K562 (cell line): ENCODE data around the gene FAM117A. TPM values are rescaled to one million over a fixed set of nuclear protein-coding genes. Genes with fewer than 3 reads are reported as not detected.

Source experiments
- E2F1 ChIP-seq: sonication (generic); formaldehyde crosslinking; IDR thresholded peaks from 2 replicates; pipeline ENCODE4 v1.8.1; 2023; ENCODE audit warnings: mild to moderate bottlenecking, missing genetic modification reagents, moderate library complexity
- FOXA3 ChIP-seq, 2 experiments: fragments of 450-650 bp in 1 of 2; sonication (generic) in 1 of 2; formaldehyde crosslinking; IDR thresholded peaks in 1 of 2; conservative IDR thresholded peaks in 1 of 2; 2 replicates each; pipeline versions ENCODE4 v1.4.0 to v1.8.0; 2020 to 2022; ENCODE audit warnings: mild to moderate bottlenecking in 2 of 2, missing genetic modification reagents in 1 of 2
- POLR3A ChIP-seq: IDR thresholded peaks from 2 replicates; pipeline ENCODE4 v1.6.1; 2011; ENCODE audit warnings: borderline replicate concordance, mild to moderate bottlenecking, moderate library complexity; ENCODE audit not compliant: insufficient read length, insufficient read depth; ENCODE audit errors: extremely low read depth
- PTTG1 ChIP-seq: fragments of 450-650 bp; IDR thresholded peaks from 2 replicates; pipeline ENCODE4 v1.6.1; 2016; ENCODE audit warnings: low read depth, mild to moderate bottlenecking, missing genetic modification characterization, missing compliant biosample characterization
- SMAD4 ChIP-seq: fragments of 250-450 bp; sonication (Bioruptor Pico); conservative IDR thresholded peaks from 2 replicates; pipeline ENCODE4 v1.8.0; 2021; ENCODE audit warnings: inconsistent platforms, mild to moderate bottlenecking, moderate library complexity
- TRIM25 ChIP-seq: fragments of 450-650 bp; IDR thresholded peaks from 2 replicates; pipeline ENCODE4 v1.7.0; 2016; ENCODE audit warnings: borderline replicate concordance
- ZC3H8 ChIP-seq: fragments of 450-650 bp; IDR thresholded peaks from 2 replicates; pipeline ENCODE4 v1.6.1; 2017
- ZNF766 ChIP-seq: fragments of 200-800 bp; sonication (Bioruptor generic); conservative IDR thresholded peaks from 2 replicates; pipeline ENCODE4 v1.6.1; 2016; ENCODE audit warnings: missing genetic modification characterization, missing compliant biosample characterization
- polyA plus RNA-seq, 8 experiments: library from polyadenylated mRNA; depleted of rRNA in 4 of 8; stranded (reverse) in 5 of 8; unstranded in 3 of 8; fragments of >200 nt; fragmentation: Nextera tagmentation in 2 of 8; fragmentation: Illumina TruSeq in 1 of 8; extraction: Ambion mirVana in 2 of 8; extraction: Trizol in 1 of 8; gene quantifications; 2 replicates each; pipeline versions ENCODE4 v1.2.1 to v1.2.3, GENCODE V29; 2011 to 2014; ENCODE audit warnings: inconsistent platforms in 1 of 8, missing spikeins in 1 of 8
- total RNA-seq, 7 experiments: library from RNA; depleted of rRNA in 6 of 7; stranded (reverse); fragments of >200 nt in 6 of 7; fragmentation: Illumina TruSeq in 2 of 7; extraction: Trizol in 2 of 7; gene quantifications; 2 replicates each; pipeline versions ENCODE4 v1.2.1 to v1.2.3, GENCODE V29; 2011 to 2021; ENCODE audit warnings: low replicate concordance in 1 of 7

FAM117A gene
- total and polyA plus RNA-seq, 9 of the 15 experiments (the other 6 are each of a cell fraction or from before 2014, with no cell fraction given), result 3.1 to 79.7 (median 36.6) TPM

DNA sequence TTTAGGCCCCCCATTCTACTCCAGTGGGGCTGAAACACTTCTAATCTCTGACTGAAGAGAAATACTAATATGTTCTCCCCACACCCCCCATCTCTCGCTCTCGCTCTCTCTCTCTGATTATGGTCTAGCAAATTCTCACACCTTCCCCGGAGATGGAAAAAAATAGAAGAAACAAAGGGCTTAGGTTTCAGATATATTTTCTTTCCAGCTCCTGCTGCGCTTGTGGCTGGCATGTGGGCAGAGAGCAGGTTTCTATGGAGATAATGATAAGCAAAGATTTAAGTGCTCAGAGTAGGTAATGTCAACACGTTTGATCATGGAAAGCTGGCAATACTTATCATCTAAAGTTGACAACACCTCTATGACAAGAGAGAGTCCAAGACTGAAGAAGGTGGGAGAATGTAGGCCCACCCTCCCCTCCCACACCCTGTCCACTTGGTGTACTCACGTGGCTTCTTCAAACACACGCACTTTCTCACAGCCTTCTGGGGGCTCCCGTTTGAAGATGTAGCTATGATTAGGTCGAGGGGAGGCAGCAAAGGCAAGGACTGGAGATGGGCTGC lies 48.1 kb downstream of the FAM117A start (continued):
- TF ChIP-seq E2F1 (no peak), ZC3H8 (no peak), ZNF766 (CRISPR knock-in tag) (no peak), SMAD4 (CRISPR knock-in tag) (no peak), FOXA3 (CRISPR knock-in tag; conservative IDR thresholded peaks at IDR 0.05 in 1 of 2, IDR thresholded peaks at IDR 0.05 in 1 of 2) (no peak), PTTG1 (tag) (no peak), TRIM25 (no peak), POLR3A (no peak)
